GM23338 (cell line): ENCODE data around the gene ADH6. TPM values are rescaled to one million over a fixed set of nuclear protein-coding genes. Genes with fewer than 3 reads are reported as not detected.

Experiments used
- ATAC-seq: fragments of 200-7000 bp; cut with Tn5 transposase; 3 replicates; pipeline ENCODE4 v1.9.1; 2020
- DNase-seq: peaks from one replicate; pipeline ENCODE4 v3.0.0-alpha.2; 2015; ENCODE audit warnings: low spot score
- H2AFZ ChIP-seq: fragments of 200-600 bp; sonication (generic); 2 replicates; pipeline ENCODE4 v1.8.0; 2016; ENCODE audit warnings: antibody characterized with exemption, mild to moderate bottlenecking, moderate library complexity
- H3F3A ChIP-seq: fragments of 200-600 bp; sonication (generic); replicated peaks from 2 replicates; pipeline ENCODE4 v1.8.0; 2017; ENCODE audit warnings: antibody characterized with exemption, mixed run types, low read depth
- H3K27ac ChIP-seq: fragments of 200-600 bp; sonication (generic); 2 replicates; pipeline ENCODE4 v1.6.1; 2016; ENCODE audit warnings: low read depth
- H3K27me3 ChIP-seq: fragments of 200-600 bp; sonication (generic); 2 replicates; pipeline ENCODE4 v1.8.0; 2016; ENCODE audit warnings: mild to moderate bottlenecking, mixed run types, moderate library complexity; ENCODE audit not compliant: insufficient read depth
- H3K36me3 ChIP-seq: fragments of 200-600 bp; sonication (generic); 2 replicates; pipeline ENCODE4 v1.8.0; 2016; ENCODE audit warnings: mild to moderate bottlenecking; ENCODE audit not compliant: insufficient read depth
- H3K4me1 ChIP-seq: fragments of 200-600 bp; sonication (generic); 2 replicates; pipeline ENCODE4 v1.8.0; 2016; ENCODE audit warnings: mild to moderate bottlenecking, moderate library complexity; ENCODE audit not compliant: insufficient read depth
- H3K4me2 ChIP-seq: fragments of 200-600 bp; sonication (generic); 2 replicates; pipeline ENCODE4 v1.7.1; 2017; ENCODE audit warnings: mixed run types
- H3K4me3 ChIP-seq: fragments of 200-600 bp; sonication (generic); 2 replicates; pipeline ENCODE4 v1.6.1; 2016; ENCODE audit warnings: mixed run types
- H3K79me2 ChIP-seq: fragments of 200-600 bp; sonication (generic); replicated peaks from 2 replicates; pipeline ENCODE4 v1.8.0; 2017; ENCODE audit warnings: mild to moderate bottlenecking; ENCODE audit not compliant: insufficient read depth
- H3K9me2 ChIP-seq: fragments of 200-600 bp; sonication (generic); 2 replicates; pipeline ENCODE4 v1.8.0; 2017; ENCODE audit not compliant: insufficient read depth
- H4K20me1 ChIP-seq: fragments of 200-600 bp; sonication (generic); replicated peaks from 2 replicates; pipeline ENCODE4 v1.8.0; 2017; ENCODE audit warnings: mild to moderate bottlenecking; ENCODE audit not compliant: insufficient read depth
- H3K27ac Mint-ChIP-seq: 2 replicates; pipeline ENCODE4 v1.8.0; 2020; ENCODE audit warnings: inconsistent platforms, mild to moderate bottlenecking, moderate library complexity, mixed read lengths
- H3K27me3 Mint-ChIP-seq: 3 replicates; pipeline ENCODE4 v1.8.0; 2022; ENCODE audit warnings: low read depth, mild to moderate bottlenecking, moderate library complexity, mixed read lengths, inconsistent platforms; ENCODE audit not compliant: insufficient read depth, poor library complexity
- H3K36me3 Mint-ChIP-seq: 3 replicates; pipeline ENCODE4 v1.8.0; 2021; ENCODE audit warnings: low read depth, mild to moderate bottlenecking, inconsistent platforms, moderate library complexity, mixed read lengths
- H3K4me1 Mint-ChIP-seq: 3 replicates; pipeline ENCODE4 v1.8.0; 2020; ENCODE audit warnings: mild to moderate bottlenecking, inconsistent platforms, mixed read lengths
- H3K4me3 Mint-ChIP-seq: 3 replicates; pipeline ENCODE4 v1.8.0; 2021; ENCODE audit warnings: moderate library complexity, mild to moderate bottlenecking, inconsistent platforms, mixed read lengths
- H3K9me3 Mint-ChIP-seq: 3 replicates; pipeline ENCODE4 v1.8.0; 2020; ENCODE audit warnings: moderate library complexity, mild to moderate bottlenecking, inconsistent platforms, mixed read lengths
- CREB1 ChIP-seq: fragments of 250-450 bp; sonication (Bioruptor Pico); IDR thresholded peaks from 2 replicates; pipeline ENCODE4 v1.5.0; 2020; ENCODE audit warnings: low read depth, mild to moderate bottlenecking, moderate library complexity
- EZH2phosphoT487 ChIP-seq: fragments of 200-600 bp; sonication (generic); IDR thresholded peaks from one replicate; pipeline ENCODE4 v1.8.1; 2018; ENCODE audit warnings: antibody characterized with exemption; ENCODE audit not compliant: unreplicated experiment
- NANOG ChIP-seq: IDR thresholded peaks from 2 replicates; pipeline ENCODE4 v1.6.1; 2016; ENCODE audit warnings: antibody characterized with exemption, borderline replicate concordance
- POLR2AphosphoS5 ChIP-seq: IDR thresholded peaks from 2 replicates; pipeline ENCODE4 v1.6.1; 2016; ENCODE audit warnings: antibody characterized with exemption, low read depth
- ZNF114 ChIP-seq: fragments of 250-450 bp; sonication (Bioruptor Pico); IDR thresholded peaks from 2 replicates; pipeline ENCODE4 v1.5.0; 2020; ENCODE audit warnings: mild to moderate bottlenecking, moderate library complexity
- ZNF331 ChIP-seq: fragments of 250-450 bp; sonication (Bioruptor Pico); IDR thresholded peaks from 2 replicates; pipeline ENCODE4 v1.5.0; 2020; ENCODE audit warnings: low read depth, mild to moderate bottlenecking, moderate library complexity
- polyA plus RNA-seq: library from polyadenylated mRNA; unstranded; fragments of >200 nt; fragmentation: Nextera tagmentation; extraction: Ambion mirVana; gene quantifications from 2 replicates; pipeline ENCODE4 v1.2.1, GENCODE V29; 2016
- total RNA-seq: library from RNA; depleted of rRNA; stranded (reverse); fragments of >200 nt; shearing (Covaris generic); gene quantifications from 2 replicates; pipeline ENCODE4 v1.2.3, GENCODE V29; 2014
- TF ChIP-seq, protein P1 (sequence below): IDR thresholded peaks from 2 replicates; pipeline ENCODE4 v1.6.1; 2016; ENCODE audit warnings: antibody characterized with exemption
- TF ChIP-seq, protein P2 (sequence below), 2 experiments: fragments of 200-600 bp in 1 of 2; sonication (generic) in 1 of 2; conservative IDR thresholded peaks; 2 replicates each; pipeline versions ENCODE4 v1.5.1 to v1.6.1; 2016 to 2017; ENCODE audit warnings: antibody characterized with exemption in 2 of 2, low read depth in 2 of 2, mild to moderate bottlenecking in 2 of 2, moderate library complexity in 1 of 2
- TF ChIP-seq, protein P3 (sequence below): fragments of 250-450 bp; sonication (Bioruptor Pico); IDR thresholded peaks from 2 replicates; pipeline ENCODE4 v1.5.0; 2020; ENCODE audit warnings: mild to moderate bottlenecking, moderate library complexity

Gene ADH6
- total and polyA plus RNA-seq, 2 experiments from 2014 or later = 0.58 TPM; not detected in 1

DNA sequence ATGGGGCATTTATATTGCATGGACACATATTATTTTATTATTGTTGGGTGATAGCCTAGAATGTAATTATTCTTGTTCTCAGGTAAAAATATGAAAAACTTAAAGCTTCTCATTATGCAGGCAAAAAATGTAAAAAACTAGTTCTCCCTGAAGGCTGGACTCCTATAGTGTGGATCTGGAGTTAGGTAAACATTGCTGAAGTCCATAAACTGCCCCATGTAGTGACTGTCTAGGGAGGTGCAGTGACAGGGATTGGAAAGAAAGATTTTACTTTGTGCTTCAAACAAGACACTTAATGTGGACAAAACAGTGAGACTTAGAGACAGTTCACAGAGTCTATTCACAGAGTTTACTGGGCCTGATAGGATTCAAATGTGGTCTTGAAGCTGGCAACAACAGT lies 17.0 kb downstream of the ADH6 start:
- H3K27ac ChIP-seq = no peak overlapping the region
- H3K4me1 ChIP-seq = peaks cover 18% of the 10 kb centered on the region
- peaks cover 6% of the 10 kb centered on the region for H3K36me3 Mint-ChIP-seq
- no peak overlapping the region for H2AFZ ChIP-seq
- no peaks in the 10 kb centered on the region for H3F3A ChIP-seq
- no peak overlapping the region for H3K4me2 ChIP-seq
- no peak overlapping the region for H3K4me3 Mint-ChIP-seq
- H3K27me3 ChIP-seq = no peaks in the 10 kb centered on the region
- H3K9me2 ChIP-seq = no peaks in the 10 kb centered on the region
- no peaks in the 10 kb centered on the region for H3K36me3 ChIP-seq
- H3K4me3 ChIP-seq = no peak overlapping the region
- TF ChIP-seq, protein P1, sequence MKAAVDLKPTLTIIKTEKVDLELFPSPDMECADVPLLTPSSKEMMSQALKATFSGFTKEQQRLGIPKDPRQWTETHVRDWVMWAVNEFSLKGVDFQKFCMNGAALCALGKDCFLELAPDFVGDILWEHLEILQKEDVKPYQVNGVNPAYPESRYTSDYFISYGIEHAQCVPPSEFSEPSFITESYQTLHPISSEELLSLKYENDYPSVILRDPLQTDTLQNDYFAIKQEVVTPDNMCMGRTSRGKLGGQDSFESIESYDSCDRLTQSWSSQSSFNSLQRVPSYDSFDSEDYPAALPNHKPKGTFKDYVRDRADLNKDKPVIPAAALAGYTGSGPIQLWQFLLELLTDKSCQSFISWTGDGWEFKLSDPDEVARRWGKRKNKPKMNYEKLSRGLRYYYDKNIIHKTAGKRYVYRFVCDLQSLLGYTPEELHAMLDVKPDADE = no peak
- no peak for TF ChIP-seq CREB1
- TF ChIP-seq ZNF331 = no peak
- TF ChIP-seq, protein P2, sequence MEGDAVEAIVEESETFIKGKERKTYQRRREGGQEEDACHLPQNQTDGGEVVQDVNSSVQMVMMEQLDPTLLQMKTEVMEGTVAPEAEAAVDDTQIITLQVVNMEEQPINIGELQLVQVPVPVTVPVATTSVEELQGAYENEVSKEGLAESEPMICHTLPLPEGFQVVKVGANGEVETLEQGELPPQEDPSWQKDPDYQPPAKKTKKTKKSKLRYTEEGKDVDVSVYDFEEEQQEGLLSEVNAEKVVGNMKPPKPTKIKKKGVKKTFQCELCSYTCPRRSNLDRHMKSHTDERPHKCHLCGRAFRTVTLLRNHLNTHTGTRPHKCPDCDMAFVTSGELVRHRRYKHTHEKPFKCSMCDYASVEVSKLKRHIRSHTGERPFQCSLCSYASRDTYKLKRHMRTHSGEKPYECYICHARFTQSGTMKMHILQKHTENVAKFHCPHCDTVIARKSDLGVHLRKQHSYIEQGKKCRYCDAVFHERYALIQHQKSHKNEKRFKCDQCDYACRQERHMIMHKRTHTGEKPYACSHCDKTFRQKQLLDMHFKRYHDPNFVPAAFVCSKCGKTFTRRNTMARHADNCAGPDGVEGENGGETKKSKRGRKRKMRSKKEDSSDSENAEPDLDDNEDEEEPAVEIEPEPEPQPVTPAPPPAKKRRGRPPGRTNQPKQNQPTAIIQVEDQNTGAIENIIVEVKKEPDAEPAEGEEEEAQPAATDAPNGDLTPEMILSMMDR (conservative IDR thresholded peaks at IDR 0.05; ENCODE audit: low read depth in 2 of 2) = no peak
- TF ChIP-seq, protein P3, sequence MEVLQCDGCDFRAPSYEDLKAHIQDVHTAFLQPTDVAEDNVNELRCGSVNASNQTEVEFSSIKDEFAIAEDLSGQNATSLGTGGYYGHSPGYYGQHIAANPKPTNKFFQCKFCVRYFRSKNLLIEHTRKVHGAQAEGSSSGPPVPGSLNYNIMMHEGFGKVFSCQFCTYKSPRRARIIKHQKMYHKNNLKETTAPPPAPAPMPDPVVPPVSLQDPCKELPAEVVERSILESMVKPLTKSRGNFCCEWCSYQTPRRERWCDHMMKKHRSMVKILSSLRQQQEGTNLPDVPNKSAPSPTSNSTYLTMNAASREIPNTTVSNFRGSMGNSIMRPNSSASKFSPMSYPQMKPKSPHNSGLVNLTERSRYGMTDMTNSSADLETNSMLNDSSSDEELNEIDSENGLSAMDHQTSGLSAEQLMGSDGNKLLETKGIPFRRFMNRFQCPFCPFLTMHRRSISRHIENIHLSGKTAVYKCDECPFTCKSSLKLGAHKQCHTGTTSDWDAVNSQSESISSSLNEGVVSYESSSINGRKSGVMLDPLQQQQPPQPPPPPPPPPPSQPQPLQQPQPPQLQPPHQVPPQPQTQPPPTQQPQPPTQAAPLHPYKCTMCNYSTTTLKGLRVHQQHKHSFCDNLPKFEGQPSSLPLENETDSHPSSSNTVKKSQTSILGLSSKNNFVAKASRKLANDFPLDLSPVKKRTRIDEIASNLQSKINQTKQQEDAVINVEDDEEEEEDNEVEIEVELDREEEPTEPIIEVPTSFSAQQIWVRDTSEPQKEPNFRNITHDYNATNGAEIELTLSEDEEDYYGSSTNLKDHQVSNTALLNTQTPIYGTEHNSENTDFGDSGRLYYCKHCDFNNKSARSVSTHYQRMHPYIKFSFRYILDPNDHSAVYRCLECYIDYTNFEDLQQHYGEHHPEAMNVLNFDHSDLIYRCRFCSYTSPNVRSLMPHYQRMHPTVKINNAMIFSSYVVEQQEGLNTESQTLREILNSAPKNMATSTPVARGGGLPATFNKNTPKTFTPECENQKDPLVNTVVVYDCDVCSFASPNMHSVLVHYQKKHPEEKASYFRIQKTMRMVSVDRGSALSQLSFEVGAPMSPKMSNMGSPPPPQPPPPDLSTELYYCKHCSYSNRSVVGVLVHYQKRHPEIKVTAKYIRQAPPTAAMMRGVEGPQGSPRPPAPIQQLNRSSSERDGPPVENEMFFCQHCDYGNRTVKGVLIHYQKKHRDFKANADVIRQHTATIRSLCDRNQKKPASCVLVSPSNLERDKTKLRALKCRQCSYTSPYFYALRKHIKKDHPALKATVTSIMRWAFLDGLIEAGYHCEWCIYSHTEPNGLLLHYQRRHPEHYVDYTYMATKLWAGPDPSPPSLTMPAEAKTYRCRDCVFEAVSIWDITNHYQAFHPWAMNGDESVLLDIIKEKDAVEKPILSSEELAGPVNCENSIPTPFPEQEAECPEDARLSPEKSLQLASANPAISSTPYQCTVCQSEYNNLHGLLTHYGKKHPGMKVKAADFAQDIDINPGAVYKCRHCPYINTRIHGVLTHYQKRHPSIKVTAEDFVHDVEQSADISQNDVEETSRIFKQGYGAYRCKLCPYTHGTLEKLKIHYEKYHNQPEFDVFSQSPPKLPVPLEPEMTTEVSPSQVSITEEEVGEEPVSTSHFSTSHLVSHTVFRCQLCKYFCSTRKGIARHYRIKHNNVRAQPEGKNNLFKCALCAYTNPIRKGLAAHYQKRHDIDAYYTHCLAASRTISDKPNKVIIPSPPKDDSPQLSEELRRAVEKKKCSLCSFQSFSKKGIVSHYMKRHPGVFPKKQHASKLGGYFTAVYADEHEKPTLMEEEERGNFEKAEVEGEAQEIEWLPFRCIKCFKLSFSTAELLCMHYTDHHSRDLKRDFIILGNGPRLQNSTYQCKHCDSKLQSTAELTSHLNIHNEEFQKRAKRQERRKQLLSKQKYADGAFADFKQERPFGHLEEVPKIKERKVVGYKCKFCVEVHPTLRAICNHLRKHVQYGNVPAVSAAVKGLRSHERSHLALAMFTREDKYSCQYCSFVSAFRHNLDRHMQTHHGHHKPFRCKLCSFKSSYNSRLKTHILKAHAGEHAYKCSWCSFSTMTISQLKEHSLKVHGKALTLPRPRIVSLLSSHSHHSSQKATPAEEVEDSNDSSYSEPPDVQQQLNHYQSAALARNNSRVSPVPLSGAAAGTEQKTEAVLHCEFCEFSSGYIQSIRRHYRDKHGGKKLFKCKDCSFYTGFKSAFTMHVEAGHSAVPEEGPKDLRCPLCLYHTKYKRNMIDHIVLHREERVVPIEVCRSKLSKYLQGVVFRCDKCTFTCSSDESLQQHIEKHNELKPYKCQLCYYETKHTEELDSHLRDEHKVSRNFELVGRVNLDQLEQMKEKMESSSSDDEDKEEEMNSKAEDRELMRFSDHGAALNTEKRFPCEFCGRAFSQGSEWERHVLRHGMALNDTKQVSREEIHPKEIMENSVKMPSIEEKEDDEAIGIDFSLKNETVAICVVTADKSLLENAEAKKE (CRISPR knock-in tag) = no peak
- TF ChIP-seq ZNF114 (CRISPR knock-in tag) = no peak
- no peak for TF ChIP-seq NANOG
- TF ChIP-seq EZH2phosphoT487 = no peak
- no peak for TF ChIP-seq POLR2AphosphoS5
- no peak overlapping the region for H3K27ac Mint-ChIP-seq
- H3K27me3 Mint-ChIP-seq = peaks cover 2% of the 10 kb centered on the region
- no peaks in the 10 kb centered on the region for H3K79me2 ChIP-seq
- peaks cover 14% of the 10 kb centered on the region for H3K9me3 Mint-ChIP-seq
- H4K20me1 ChIP-seq = no peaks in the 10 kb centered on the region
- peaks cover 18% of the 10 kb centered on the region for H3K4me1 Mint-ChIP-seq
- ATAC-seq (no peak), DNase-seq (no peak)
